ENCODE results near the gene SUPT20HL2.

Gene SUPT20HL2

DNA sequence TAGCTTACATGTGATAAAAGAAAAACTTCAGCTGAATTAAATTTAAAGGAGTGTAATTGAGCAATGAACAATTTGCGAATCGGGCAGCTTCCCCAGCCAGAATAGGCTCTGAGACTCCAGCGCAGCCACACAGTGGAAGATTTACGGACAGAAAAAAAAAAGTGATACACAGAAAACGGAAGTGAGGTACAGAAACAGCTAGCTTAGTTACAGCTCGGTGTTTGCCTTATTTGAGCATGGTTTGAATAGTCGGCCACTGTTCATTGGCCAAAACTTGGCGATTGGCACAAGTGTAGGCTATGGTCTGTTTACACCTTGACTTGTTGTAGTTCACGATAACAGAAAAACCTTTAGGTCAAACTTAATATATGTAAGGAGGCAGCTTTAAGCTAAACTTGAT is 29.9 kb upstream of the SUPT20HL2 start:
- H3K4me3 ChIP-seq (ENCODE audit: low read depth, low read length) = no peak overlapping the region
- TF ChIP-seq, protein P1, sequence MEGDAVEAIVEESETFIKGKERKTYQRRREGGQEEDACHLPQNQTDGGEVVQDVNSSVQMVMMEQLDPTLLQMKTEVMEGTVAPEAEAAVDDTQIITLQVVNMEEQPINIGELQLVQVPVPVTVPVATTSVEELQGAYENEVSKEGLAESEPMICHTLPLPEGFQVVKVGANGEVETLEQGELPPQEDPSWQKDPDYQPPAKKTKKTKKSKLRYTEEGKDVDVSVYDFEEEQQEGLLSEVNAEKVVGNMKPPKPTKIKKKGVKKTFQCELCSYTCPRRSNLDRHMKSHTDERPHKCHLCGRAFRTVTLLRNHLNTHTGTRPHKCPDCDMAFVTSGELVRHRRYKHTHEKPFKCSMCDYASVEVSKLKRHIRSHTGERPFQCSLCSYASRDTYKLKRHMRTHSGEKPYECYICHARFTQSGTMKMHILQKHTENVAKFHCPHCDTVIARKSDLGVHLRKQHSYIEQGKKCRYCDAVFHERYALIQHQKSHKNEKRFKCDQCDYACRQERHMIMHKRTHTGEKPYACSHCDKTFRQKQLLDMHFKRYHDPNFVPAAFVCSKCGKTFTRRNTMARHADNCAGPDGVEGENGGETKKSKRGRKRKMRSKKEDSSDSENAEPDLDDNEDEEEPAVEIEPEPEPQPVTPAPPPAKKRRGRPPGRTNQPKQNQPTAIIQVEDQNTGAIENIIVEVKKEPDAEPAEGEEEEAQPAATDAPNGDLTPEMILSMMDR (IDR thresholded peaks at IDR 0.05; ENCODE audit: insufficient read depth, low read depth, low read length, missing control alignments) = no peak
- DNase-seq (ENCODE audit: low read depth) = peak; percentile 63

DNA sequence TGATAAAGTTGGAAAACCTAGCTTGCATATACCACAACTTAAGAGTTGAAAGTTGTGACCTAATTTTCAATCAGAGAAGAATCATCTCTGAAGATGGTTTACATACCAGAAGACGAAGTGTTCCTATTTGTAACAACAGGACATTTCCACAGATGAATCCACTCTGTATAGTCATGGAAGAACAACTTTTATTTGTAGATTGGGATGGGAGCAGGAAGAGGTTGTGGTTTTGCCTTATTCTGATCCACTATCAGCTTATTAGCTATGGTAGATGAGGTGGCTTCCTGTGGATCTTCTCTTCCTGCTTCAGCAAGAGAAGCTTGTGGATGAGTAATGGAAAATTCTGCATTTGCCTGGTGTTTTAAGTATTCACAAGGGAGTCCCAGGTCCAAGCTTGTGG is 27.9 kb upstream of the SUPT20HL2 start:
- no peak for DNase-seq (ENCODE audit: low read depth)
- TF ChIP-seq, protein P1 (IDR thresholded peaks at IDR 0.05; ENCODE audit: insufficient read depth, low read depth, low read length, missing control alignments) = no peak
- no peak overlapping the region for H3K4me3 ChIP-seq (ENCODE audit: low read depth, low read length)

DNA sequence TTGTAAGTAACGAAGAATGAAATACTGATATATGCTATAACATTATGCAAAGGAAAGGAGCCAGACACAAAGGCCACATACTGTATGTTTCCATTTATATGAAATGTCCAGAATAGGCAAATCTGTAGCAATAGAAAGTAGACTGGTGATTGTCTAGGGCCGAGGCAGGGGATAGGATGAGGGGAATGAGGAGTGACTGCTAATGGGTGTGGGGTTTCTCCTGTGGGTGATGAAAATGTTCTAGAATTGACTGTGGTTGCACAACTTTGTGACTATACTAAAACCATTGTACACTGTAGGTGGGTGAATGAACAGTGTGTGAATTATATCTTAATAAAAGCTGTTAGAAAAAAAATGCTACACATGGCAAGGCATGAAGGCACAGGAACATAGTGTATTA is 26.6 kb upstream of the SUPT20HL2 start:
- TF ChIP-seq, protein P1 (IDR thresholded peaks at IDR 0.05; ENCODE audit: insufficient read depth, low read depth, low read length, missing control alignments) = no peak
- no peak for DNase-seq (ENCODE audit: low read depth)
- no peak overlapping the region for H3K4me3 ChIP-seq (ENCODE audit: low read depth, low read length)

DNA sequence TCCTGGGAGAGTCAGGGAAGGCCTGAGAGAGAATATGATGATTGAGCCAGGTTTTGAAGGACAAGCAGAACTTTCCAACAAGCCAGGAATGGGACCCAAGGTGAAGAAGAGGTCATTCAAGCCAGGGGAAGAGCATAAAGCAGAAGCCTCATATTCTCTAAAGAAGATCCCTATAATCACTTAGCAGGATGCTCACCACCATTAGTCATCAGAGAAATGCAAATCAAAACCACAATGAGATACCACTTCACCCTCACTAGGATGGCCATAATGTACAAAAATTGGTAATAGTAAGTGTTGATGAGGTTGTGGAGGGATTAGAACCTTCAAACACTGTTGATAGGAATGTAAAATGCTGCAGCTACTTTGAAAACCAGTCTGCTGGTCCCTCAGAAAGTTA is 26.0 kb upstream of the SUPT20HL2 start:
- H3K4me3 ChIP-seq (ENCODE audit: low read depth, low read length) = no peak overlapping the region
- TF ChIP-seq, protein P1 (IDR thresholded peaks at IDR 0.05; ENCODE audit: insufficient read depth, low read depth, low read length, missing control alignments) = no peak
- no peak for DNase-seq (ENCODE audit: low read depth)

DNA sequence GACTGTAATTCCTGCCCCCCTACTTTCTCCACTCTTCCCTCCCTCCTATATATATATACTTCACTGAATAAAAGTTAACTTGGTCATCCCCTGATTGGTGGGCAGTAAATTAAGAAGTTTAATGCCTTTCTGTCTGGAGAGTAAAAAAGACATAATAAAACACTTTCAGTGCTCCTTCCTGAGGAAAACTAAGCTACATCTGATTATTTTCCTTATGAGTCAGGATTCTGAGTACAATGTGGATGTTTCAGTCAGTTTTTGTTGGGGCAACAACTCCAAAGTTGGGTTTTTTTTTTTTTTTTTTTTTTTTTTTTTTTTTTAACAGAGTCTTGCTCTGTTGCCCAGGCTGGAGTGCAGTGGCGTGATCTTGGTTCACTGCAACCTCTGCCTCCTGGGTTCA is 22.0 kb upstream of the SUPT20HL2 start:
- DNase-seq (ENCODE audit: low read depth) = no peak
- TF ChIP-seq, protein P1 (IDR thresholded peaks at IDR 0.05; ENCODE audit: insufficient read depth, low read depth, low read length, missing control alignments) = no peak
- no peak overlapping the region for H3K4me3 ChIP-seq (ENCODE audit: low read depth, low read length)

DNA sequence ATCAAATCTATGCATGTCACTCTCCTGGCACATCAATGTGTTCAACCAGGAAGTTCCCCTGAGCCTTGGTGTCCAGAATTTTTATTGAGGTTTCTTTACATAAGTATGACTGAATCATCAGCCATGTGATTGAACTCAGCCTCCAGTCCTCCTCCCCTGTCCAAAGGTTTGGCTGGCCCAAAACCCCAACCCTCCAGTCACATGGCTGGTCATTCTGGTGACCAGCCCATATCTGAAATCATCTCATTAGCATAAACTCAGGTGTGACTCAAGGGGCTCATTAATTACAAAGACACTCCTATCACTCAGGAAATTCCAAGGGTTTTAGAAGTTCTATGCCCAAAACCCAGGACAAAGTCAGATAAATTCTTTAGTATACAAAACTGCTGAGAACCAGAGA is 20.6 kb upstream of the SUPT20HL2 start:
- no peak overlapping the region for H3K4me3 ChIP-seq (ENCODE audit: low read depth, low read length)
- no peak for DNase-seq (ENCODE audit: low read depth)
- TF ChIP-seq, protein P1 (IDR thresholded peaks at IDR 0.05; ENCODE audit: insufficient read depth, low read depth, low read length, missing control alignments) = no peak

DNA sequence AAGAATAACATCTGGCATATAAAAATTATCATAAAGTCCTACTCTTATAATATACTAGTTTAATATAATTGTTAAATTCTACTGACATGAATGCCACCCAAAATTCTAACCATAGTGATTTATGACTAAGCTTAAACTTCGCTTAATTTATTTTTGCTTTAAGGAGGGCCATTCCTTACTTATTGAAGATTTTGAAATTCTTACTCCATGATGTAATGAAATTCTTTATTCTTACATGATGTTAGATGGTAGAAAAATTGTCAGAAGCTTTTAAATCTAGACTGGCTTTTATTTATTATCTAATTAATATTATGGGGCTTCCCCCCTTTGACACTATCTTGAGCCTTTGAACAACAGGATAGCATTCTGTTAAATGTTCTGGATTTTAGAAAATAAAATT is 19.5 kb upstream of the SUPT20HL2 start:
- no peak overlapping the region for H3K4me3 ChIP-seq (ENCODE audit: low read depth, low read length)
- TF ChIP-seq, protein P1 (IDR thresholded peaks at IDR 0.05; ENCODE audit: insufficient read depth, low read depth, low read length, missing control alignments) = no peak
- DNase-seq (ENCODE audit: low read depth) = no peak

Data from GM12865 (cell line).